CD8-positive, alpha-beta memory T cell (primary cell): Measurements from ENCODE around the gene BMI1. TPM values are rescaled to one million over a fixed set of nuclear protein-coding genes. Genes with fewer than 3 reads are reported as not detected.
A peak's percentile ranks its signal among the peaks of the same experiment; 100 is the strongest.

Experiments
- CTCF ChIA-PET: fragments of 350-600 bp; sonication (Branson Sonifier 250); formaldehyde crosslinking; loops from one replicate; lab custom pipeline; 2021; ENCODE audit warnings: antibody characterized with exemption; lab: Charles Lee
- POLR2A ChIA-PET: fragments of 350-600 bp; sonication (Branson Sonifier 250); formaldehyde crosslinking; loops from one replicate; lab custom pipeline; 2021; ENCODE audit warnings: antibody characterized with exemption; lab: Charles Lee
- DNase-seq, 5 donors: peaks; one replicate each; pipeline versions ENCODE4 v3.0.0 to v3.0.0-alpha.2; 2020 to 2022; ENCODE audit warnings: mixed read lengths in 1 of 5
- H3K27ac ChIP-seq: one replicate; pipeline ENCODE4 v1.7.0; 2013; ENCODE audit warnings: low read depth, mild to moderate bottlenecking, low read length, moderate library complexity
- H3K27me3 ChIP-seq: 2 replicates; pipeline ENCODE4 v1.7.0; 2013; ENCODE audit warnings: low read length, mild to moderate bottlenecking; ENCODE audit not compliant: insufficient read depth, poor library complexity, severe bottlenecking
- H3K36me3 ChIP-seq: 2 replicates; pipeline ENCODE4 v1.7.0; 2013; ENCODE audit warnings: mild to moderate bottlenecking, low read length, moderate library complexity; ENCODE audit not compliant: insufficient read depth
- H3K4me1 ChIP-seq: 2 replicates; pipeline ENCODE4 v1.7.0; 2013; ENCODE audit warnings: mild to moderate bottlenecking, low read length, moderate library complexity; ENCODE audit not compliant: insufficient read depth
- H3K4me3 ChIP-seq: 2 replicates; pipeline ENCODE4 v1.7.0; 2013; ENCODE audit warnings: mild to moderate bottlenecking, low read length
- H3K9me3 ChIP-seq: 2 replicates; pipeline ENCODE4 v1.7.0; 2013; ENCODE audit warnings: mild to moderate bottlenecking, low read length
- H3K27ac Mint-ChIP-seq, 8 donors: one replicate each; pipeline ENCODE4 v1.8.0; 2020 to 2021; ENCODE audit warnings: mixed read lengths in 8 of 8, mild to moderate bottlenecking in 6 of 8, inconsistent platforms in 3 of 8, moderate library complexity in 3 of 8
- H3K27me3 Mint-ChIP-seq, 2 donors: one replicate each; pipeline ENCODE4 v1.8.0; 2020 to 2021; ENCODE audit warnings: mixed read lengths in 2 of 2, mild to moderate bottlenecking in 1 of 2, moderate library complexity in 1 of 2
- H3K36me3 Mint-ChIP-seq, 3 donors: one replicate each; pipeline ENCODE4 v1.8.0; 2020 to 2021; ENCODE audit warnings: mixed read lengths in 3 of 3, inconsistent platforms in 1 of 3, mild to moderate bottlenecking in 1 of 3
- H3K4me1 Mint-ChIP-seq, 3 donors: one replicate each; pipeline ENCODE4 v1.8.0; 2020 to 2021; ENCODE audit warnings: mixed read lengths in 3 of 3, inconsistent platforms in 1 of 3, mild to moderate bottlenecking in 1 of 3
- H3K4me3 Mint-ChIP-seq, 7 donors: one replicate each; pipeline ENCODE4 v1.8.0; 2020 to 2021; ENCODE audit warnings: mixed read lengths in 7 of 7, mild to moderate bottlenecking in 6 of 7, moderate library complexity in 4 of 7, inconsistent platforms in 2 of 7
- H3K9me3 Mint-ChIP-seq, 5 donors: one replicate each; pipeline ENCODE4 v1.8.0; 2020 to 2022; ENCODE audit warnings: mixed read lengths in 5 of 5, mild to moderate bottlenecking in 3 of 5, moderate library complexity in 2 of 5, inconsistent platforms in 1 of 5
- polyA plus RNA-seq: library from polyadenylated mRNA; unstranded; fragments of 300-500 nt; fragmentation: Illumina TruSeq; gene quantifications from one replicate; pipeline ENCODE4 v1.2.3, GENCODE V29; 2021
- total RNA-seq, 2 experiments: library from RNA; stranded (reverse); gene quantifications; one replicate each; pipeline ENCODE4 v1.2.3, GENCODE V29; 2021

The BMI1 gene
- total and polyA plus RNA-seq, 3 experiments from 2014 or later: 39.3 to 97.3 (median 87.8) TPM

- Histone ChIP-seq H3K4me3 (peak overlapping the region; percentile 43), H3K36me3 (no peaks in the 10 kb centered on the region), H3K4me1 (peaks cover 44% of the 10 kb centered on the region), H3K9me3 (no peaks in the 10 kb centered on the region), H3K27ac (no peak overlapping the region), H3K27me3 (peaks cover 33% of the 10 kb centered on the region)
- Mint-ChIP-seq H3K4me3 (peak overlapping the region; percentile 83 to 93 (median 85)), H3K27ac (peak overlapping the region in 7 of 8 donors; percentile 50 to 94 (median 86)), H3K4me1 (peaks cover 31 to 46% (median 35%) of the 10 kb centered on the region in 3 donors), H3K36me3 (peaks cover 6 to 18% (median 9%) of the 10 kb centered on the region in 3 donors), H3K9me3 (peaks cover 6 to 14% (median 8%) of the 10 kb centered on the region in 5 donors), H3K27me3 (peaks cover 41 to 51% of the 10 kb centered on the region in 2 donors)
- ChIA-PET CTCF (no interaction called here), POLR2A (no interaction called here)
- DNase-seq: no peak
These were observed 13.0 kb downstream of the BMI1 start for GRCh38 chr10:22333975-22334282.

GRCh38 chr10:22334414-22335172, 13.7 kb downstream of the BMI1 start:
- POLR2A ChIA-PET: interaction anchor here (0.8 to 0.9 kb wide), 2 partner anchors 15 to 19 kb away, joined by 3 to 4 read pairs; partner anchors contain the start of gene COMMD3
- H3K36me3 Mint-ChIP-seq: peaks cover 3 to 12% (median 4%) of the 10 kb centered on the region in 3 donors
- Histone ChIP-seq H3K36me3 (no peaks in the 10 kb centered on the region), H3K27ac (peak overlapping the region; percentile 22), H3K27me3 (peaks cover 39% of the 10 kb centered on the region), H3K4me1 (peaks cover 45% of the 10 kb centered on the region), H3K9me3 (no peaks in the 10 kb centered on the region), H3K4me3 (peak overlapping the region; percentile 50)
- H3K9me3 Mint-ChIP-seq: peaks cover 6 to 14% (median 8%) of the 10 kb centered on the region in 5 donors
- H3K4me1 Mint-ChIP-seq: peaks cover 31 to 46% (median 35%) of the 10 kb centered on the region in 3 donors
- no peak for DNase-seq
- H3K4me3 Mint-ChIP-seq: peak overlapping the region; percentile 84 to 94 (median 86)
- H3K27me3 Mint-ChIP-seq: peaks cover 47 to 55% of the 10 kb centered on the region in 2 donors
- CTCF ChIA-PET: interaction anchor here (0.8 to 1.2 kb wide), 4 partner anchors 10 to 216 kb away, joined by 3 to 7 read pairs (median 4); no protein-coding TSS in a partner anchor
- H3K27ac Mint-ChIP-seq: peak overlapping the region in 6 of 8 donors; percentile 90 to 96 (median 92)

- H3K4me1 ChIP-seq: peaks cover 52% of the 10 kb centered on the region
- H3K27ac ChIP-seq: peak overlapping the region; percentile 22
- ChIA-PET POLR2A (interaction anchor here (0.8 to 0.9 kb wide), 2 partner anchors 15 to 20 kb away, joined by 3 to 4 read pairs; partner anchors contain the start of gene COMMD3), CTCF (interaction anchor here (0.8 to 1.2 kb wide), 4 partner anchors 9 to 216 kb away, joined by 3 to 7 read pairs (median 4); no protein-coding TSS in a partner anchor)
- peaks cover 37 to 52% (median 42%) of the 10 kb centered on the region in 3 donors for H3K4me1 Mint-ChIP-seq
- peaks cover 6 to 18% (median 12%) of the 10 kb centered on the region in 5 donors for H3K9me3 Mint-ChIP-seq
- DNase-seq: peak; percentile 58 to 85 (median 77)
- H3K4me3 ChIP-seq: peak overlapping the region; percentile 50
- peak overlapping the region; percentile 84 to 94 (median 86) for H3K4me3 Mint-ChIP-seq
- peak overlapping the region in 7 of 8 donors; percentile 90 to 96 (median 92) for H3K27ac Mint-ChIP-seq
- no peaks in the 10 kb centered on the region for H3K36me3 ChIP-seq
- H3K27me3 Mint-ChIP-seq: peaks cover 54 to 60% of the 10 kb centered on the region in 2 donors
- no peaks in the 10 kb centered on the region for H3K9me3 ChIP-seq
- peaks cover 0 to 13% (median 2%) of the 10 kb centered on the region in 3 donors for H3K36me3 Mint-ChIP-seq
- peaks cover 47% of the 10 kb centered on the region for H3K27me3 ChIP-seq
These were observed 14.5 kb downstream of the BMI1 start for GRCh38 chr10:22335173-22335933.

- Mint-ChIP-seq H3K9me3 (peaks cover 6 to 15% (median 11%) of the 10 kb centered on the region in 5 donors), H3K4me1 (peaks cover 19 to 44% (median 35%) of the 10 kb centered on the region in 3 donors), H3K36me3 (peaks cover 0 to 10% (median 0%) of the 10 kb centered on the region in 3 donors), H3K27me3 (peaks cover 68 to 71% of the 10 kb centered on the region in 2 donors), H3K4me3 (peak overlapping the region in 2 of 7 donors; percentile 25 to 38), H3K27ac (peak overlapping the region in 1 of 8 donors; percentile 95)
- DNase-seq: no peak
- H3K36me3 ChIP-seq: no peaks in the 10 kb centered on the region
- no peaks in the 10 kb centered on the region for H3K9me3 ChIP-seq
- ChIA-PET CTCF (interaction anchor here (0.6 to 1.3 kb wide), 3 partner anchors 336 to 1137 kb away, joined by 3 read pairs; no protein-coding TSS in a partner anchor), POLR2A (no interaction called here)
- peaks cover 72% of the 10 kb centered on the region for H3K27me3 ChIP-seq
- no peak overlapping the region for H3K4me3 ChIP-seq
- peaks cover 51% of the 10 kb centered on the region for H3K4me1 ChIP-seq
- no peak overlapping the region for H3K27ac ChIP-seq
These were observed 17.4 kb downstream of the BMI1 start for GRCh38 chr10:22338185-22338900.

- Histone ChIP-seq H3K4me1 (peaks cover 45% of the 10 kb centered on the region), H3K9me3 (no peaks in the 10 kb centered on the region), H3K4me3 (no peak overlapping the region), H3K36me3 (no peaks in the 10 kb centered on the region), H3K27ac (no peak overlapping the region), H3K27me3 (peaks cover 78% of the 10 kb centered on the region)
- ChIA-PET CTCF (interaction anchor here (0.6 to 1.3 kb wide), 3 partner anchors 336 to 1137 kb away, joined by 3 read pairs; no protein-coding TSS in a partner anchor), POLR2A (interaction anchor here (1.8 kb wide), 1 partner anchor 15 kb away, joined by 19 read pairs; no protein-coding TSS in a partner anchor)
- H3K27ac Mint-ChIP-seq: peak overlapping the region in 1 of 8 donors; percentile 95
- H3K4me3 Mint-ChIP-seq: peak overlapping the region in 2 of 7 donors; percentile 25 to 38
- peaks cover 0 to 14% (median 6%) of the 10 kb centered on the region in 5 donors for H3K9me3 Mint-ChIP-seq
- H3K27me3 Mint-ChIP-seq: peaks cover 69 to 72% of the 10 kb centered on the region in 2 donors
- no peak for DNase-seq
- H3K36me3 Mint-ChIP-seq: peaks cover 0 to 8% (median 0%) of the 10 kb centered on the region in 3 donors
- H3K4me1 Mint-ChIP-seq: peaks cover 14 to 38% (median 29%) of the 10 kb centered on the region in 3 donors
These were observed 18.0 kb downstream of the BMI1 start for GRCh38 chr10:22338931-22339330.

GRCh38 chr10:22339761-22340328, 18.9 kb downstream of the BMI1 start:
- DNase-seq: no peak
- peaks cover 17 to 37% (median 32%) of the 10 kb centered on the region in 3 donors for H3K4me1 Mint-ChIP-seq
- Histone ChIP-seq H3K27me3 (peaks cover 87% of the 10 kb centered on the region), H3K27ac (peak overlapping the region; percentile 66), H3K9me3 (no peaks in the 10 kb centered on the region), H3K4me1 (peaks cover 38% of the 10 kb centered on the region), H3K36me3 (no peaks in the 10 kb centered on the region), H3K4me3 (peak overlapping the region; percentile 46)
- H3K9me3 Mint-ChIP-seq: peaks cover 5 to 20% (median 8%) of the 10 kb centered on the region in 5 donors
- ChIA-PET CTCF (interaction anchor here (0.9 to 1.8 kb wide), 6 partner anchors 17 to 844 kb away, joined by 3 to 5 read pairs (median 3); partner anchors contain the start of gene COMMD3), POLR2A (interaction anchor here (0.6 to 1.9 kb wide), 13 partner anchors 14 to 814 kb away, joined by 3 to 24 read pairs (median 4); partner anchors contain the start of genes BMI1, COMMD3, DNAJC1 and MLLT10)
- H3K27me3 Mint-ChIP-seq: peaks cover 78 to 81% of the 10 kb centered on the region in 2 donors
- peak overlapping the region in 6 of 8 donors; percentile 79 to 95 (median 88) for H3K27ac Mint-ChIP-seq
- peaks cover 0 to 8% (median 3%) of the 10 kb centered on the region in 3 donors for H3K36me3 Mint-ChIP-seq
- peak overlapping the region; percentile 85 to 98 (median 89) for H3K4me3 Mint-ChIP-seq
